ENCODE results near the gene GGA3.

- TF ChIP-seq, protein P1, sequence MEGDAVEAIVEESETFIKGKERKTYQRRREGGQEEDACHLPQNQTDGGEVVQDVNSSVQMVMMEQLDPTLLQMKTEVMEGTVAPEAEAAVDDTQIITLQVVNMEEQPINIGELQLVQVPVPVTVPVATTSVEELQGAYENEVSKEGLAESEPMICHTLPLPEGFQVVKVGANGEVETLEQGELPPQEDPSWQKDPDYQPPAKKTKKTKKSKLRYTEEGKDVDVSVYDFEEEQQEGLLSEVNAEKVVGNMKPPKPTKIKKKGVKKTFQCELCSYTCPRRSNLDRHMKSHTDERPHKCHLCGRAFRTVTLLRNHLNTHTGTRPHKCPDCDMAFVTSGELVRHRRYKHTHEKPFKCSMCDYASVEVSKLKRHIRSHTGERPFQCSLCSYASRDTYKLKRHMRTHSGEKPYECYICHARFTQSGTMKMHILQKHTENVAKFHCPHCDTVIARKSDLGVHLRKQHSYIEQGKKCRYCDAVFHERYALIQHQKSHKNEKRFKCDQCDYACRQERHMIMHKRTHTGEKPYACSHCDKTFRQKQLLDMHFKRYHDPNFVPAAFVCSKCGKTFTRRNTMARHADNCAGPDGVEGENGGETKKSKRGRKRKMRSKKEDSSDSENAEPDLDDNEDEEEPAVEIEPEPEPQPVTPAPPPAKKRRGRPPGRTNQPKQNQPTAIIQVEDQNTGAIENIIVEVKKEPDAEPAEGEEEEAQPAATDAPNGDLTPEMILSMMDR (IDR thresholded peaks at IDR 0.05; ENCODE audit: low read depth, low read length, missing input control), result no peak
- TF ChIP-seq RXRA (IDR thresholded peaks at IDR 0.05) (no peak), SP1 (IDR thresholded peaks at IDR 0.05) (no peak), RAD21 (IDR thresholded peaks at IDR 0.05) (no peak), HNF4A (conservative IDR thresholded peaks at IDR 0.05) (no peak), TAF1 (conservative IDR thresholded peaks at IDR 0.05) (no peak), EGR1 (IDR thresholded peaks at IDR 0.05; ENCODE audit: low read depth in 2 of 2) (no peak), MAX (IDR thresholded peaks at IDR 0.05) (no peak), FOXA1 (IDR thresholded peaks at IDR 0.05) (no peak)
Observed at GRCh38 chr17:75228847-75229246, 32.6 kb downstream of the GGA3 start.

Data from liver (tissue), 3 donors.